Endothelial cell of umbilical vein (primary cell): Measurements from ENCODE around the gene ARHGAP9. TPM values are rescaled to one million over a fixed set of nuclear protein-coding genes. Genes with fewer than 3 reads are reported as not detected.

Experiments used
- BruUV-seq: library from RNA; stranded (reverse); fragments of 400-500 nt; replicated peaks from 2 replicates; lab custom pipeline; 2021; lab: Mats Ljungman, UMichigan
- CTCF ChIA-PET: fragments of 300-600, 350-600 bp; sonication (Branson Sonifier 250); formaldehyde crosslinking; loops from one replicate; lab custom pipeline; 2021; ENCODE audit warnings: antibody characterized with exemption, inconsistent platforms; lab: Charles Lee
- POLR2A ChIA-PET: fragments of 300-600, 350-600 bp; sonication (Branson Sonifier 250); formaldehyde crosslinking; loops from one replicate; lab custom pipeline; 2021; ENCODE audit warnings: antibody characterized with exemption, inconsistent platforms; lab: Charles Lee
- DNase-seq: peaks from one replicate; pipeline ENCODE4 v3.0.0-alpha.2; 2011; ENCODE audit warnings: low read depth, low spot score
- FAIRE-seq: peaks from 2 replicates; lab custom pipeline; 2011; peaks lifted over from hg19 to GRCh38; lab: Jason Lieb, UNC
- H2AFZ ChIP-seq: 2 replicates; pipeline ENCODE4 v1.6.0; 2012; ENCODE audit warnings: low read depth, low read length, control low read depth, inconsistent platforms
- H3K27ac ChIP-seq: 2 replicates; pipeline ENCODE4 v1.5.1; 2011; ENCODE audit warnings: low read depth, mild to moderate bottlenecking, control low read depth, low read length, moderate library complexity; ENCODE audit not compliant: insufficient read depth
- H3K27me3 ChIP-seq, 2 experiments: 2 replicates each; pipeline versions ENCODE4 v1.6.0 to v1.6.1; 2011; ENCODE audit warnings: low read length in 2 of 2, mixed read lengths in 1 of 2; ENCODE audit not compliant: control insufficient read depth in 2 of 2, insufficient read depth in 2 of 2
- H3K36me3 ChIP-seq, 2 experiments: 2 replicates in 1 of 2; 3 replicates in 1 of 2; pipeline ENCODE4 v1.5.1; 2011; ENCODE audit warnings: low read length in 2 of 2, mild to moderate bottlenecking in 1 of 2, moderate library complexity in 1 of 2; ENCODE audit not compliant: control insufficient read depth in 2 of 2, insufficient read depth in 2 of 2; ENCODE audit errors: extremely low read depth in 1 of 2
- H3K4me1 ChIP-seq: 3 replicates; pipeline ENCODE4 v1.5.1; 2011; ENCODE audit warnings: mild to moderate bottlenecking, low read length; ENCODE audit not compliant: control insufficient read depth, insufficient read depth; ENCODE audit errors: extremely low read depth
- H3K4me2 ChIP-seq: 2 replicates; pipeline ENCODE4 v1.6.1; 2011; ENCODE audit warnings: low read length, control low read depth, mixed read lengths; ENCODE audit not compliant: insufficient read depth
- H3K4me3 ChIP-seq, 3 experiments: fragments of 200-600 bp in 1 of 3; sonication (generic), shearing (Covaris generic) in 1 of 3; replicated peaks in 1 of 3; 2 replicates each; pipeline ENCODE4 v1.5.1; 2011 to 2016; ENCODE audit warnings: control low read depth in 3 of 3, low read length in 3 of 3, mild to moderate bottlenecking in 2 of 3, inconsistent platforms in 1 of 3, low read depth in 1 of 3, moderate library complexity in 1 of 3; ENCODE audit not compliant: insufficient read depth in 1 of 3
- H3K79me2 ChIP-seq: 2 replicates; pipeline ENCODE4 v1.6.0; 2012; ENCODE audit warnings: low read length, inconsistent platforms; ENCODE audit not compliant: control insufficient read depth, insufficient read depth
- H3K9ac ChIP-seq: replicated peaks from 2 replicates; pipeline ENCODE3; 2011; ENCODE audit warnings: low read length, control low read depth; ENCODE audit not compliant: insufficient read depth; ENCODE audit errors: extremely low read depth
- H3K9me1 ChIP-seq: replicated peaks from 3 replicates; pipeline ENCODE4 v1.6.0; 2011; ENCODE audit warnings: mild to moderate bottlenecking, low read length; ENCODE audit not compliant: control insufficient read depth, insufficient read depth; ENCODE audit errors: extremely low read depth
- H3K9me3 ChIP-seq: replicated peaks from 2 replicates; pipeline ENCODE4 v1.5.1; 2012; ENCODE audit warnings: low read length, inconsistent platforms; ENCODE audit not compliant: control insufficient read depth, insufficient read depth
- H4K20me1 ChIP-seq: replicated peaks from 2 replicates; pipeline ENCODE3; 2011; ENCODE audit warnings: mild to moderate bottlenecking, low read length; ENCODE audit not compliant: control insufficient read depth, insufficient read depth; ENCODE audit errors: extremely low read depth
- FOS ChIP-seq: IDR thresholded peaks from 2 replicates; pipeline ENCODE4 v1.6.1; 2011; ENCODE audit warnings: mild to moderate bottlenecking, low read length, moderate library complexity, borderline replicate concordance; ENCODE audit not compliant: insufficient read depth
- GATA2 ChIP-seq: IDR thresholded peaks from 2 replicates; pipeline ENCODE4 v1.7.0; 2011; ENCODE audit warnings: low read depth, mild to moderate bottlenecking, moderate library complexity, mixed read lengths, low read length; ENCODE audit not compliant: insufficient read length, insufficient read depth
- JUN ChIP-seq: IDR thresholded peaks from 2 replicates; pipeline ENCODE4 v1.6.1; 2011; ENCODE audit warnings: borderline replicate concordance, low read depth; ENCODE audit not compliant: insufficient read length, insufficient read depth
- MAX ChIP-seq: IDR thresholded peaks from 2 replicates; pipeline ENCODE4 v1.6.1; 2011; ENCODE audit not compliant: insufficient read depth, insufficient read length
- MYC ChIP-seq: IDR thresholded peaks from one replicate; pipeline ENCODE4 v1.6.1; 2011; ENCODE audit warnings: mild to moderate bottlenecking, low read depth, low read length
- POLR2A ChIP-seq: IDR thresholded peaks from 2 replicates; pipeline ENCODE4 v1.6.1; 2012; ENCODE audit warnings: low read depth, mild to moderate bottlenecking, control low read depth, low read length
- dilution Hi-C: fragments of 300-500 bp; cut with MboI; formaldehyde crosslinking; loops from one replicate; pipeline ENCODE4 v1.15.0; 2019; ENCODE audit warnings: low sequenced_read_pairs; ENCODE audit not compliant: extremely low pct_ligation_motif_present
- intact Hi-C: fragments of 100-400 bp; cut with micrococcal nuclease; formaldehyde crosslinking; loops from one replicate; pipeline ENCODE4 v1.10.0; 2022
- polyA plus RNA-seq, 4 experiments: library from polyadenylated mRNA; depleted of rRNA in 3 of 4; stranded (reverse) in 3 of 4; unstranded in 1 of 4; fragments of >200 nt; gene quantifications; 2 replicates each; pipeline versions ENCODE4 v1.2.1 to v1.2.3, GENCODE V29; 2011 to 2012; ENCODE audit warnings: missing spikeins in 1 of 4
- total RNA-seq: library from RNA; stranded (reverse); gene quantifications from 2 replicates; pipeline ENCODE4 v1.2.3, GENCODE V29; 2021
- TF ChIP-seq, protein P1 (sequence below), 2 donors: IDR thresholded peaks; 1 replicate in 1 of 2; 2 replicates in 1 of 2; pipeline ENCODE4 v1.5.1; 2011; ENCODE audit warnings: low read length in 2 of 2, mild to moderate bottlenecking in 2 of 2, moderate library complexity in 2 of 2, control low read depth in 1 of 2, inconsistent platforms in 1 of 2, low read depth in 1 of 2; ENCODE audit not compliant: insufficient read depth in 1 of 2; ENCODE audit errors: extremely low read depth in 1 of 2

Gene ARHGAP9
- total and polyA plus RNA-seq, 2 donors (not counting 3 experiments of a cell fraction or from before 2014, with no cell fraction given): 0.25 to 0.38 TPM

- dilution Hi-C loops: no loop called here
- peaks cover 5 to 10% of the 10 kb centered on the region in 2 experiments for H3K27me3 ChIP-seq
- H2AFZ ChIP-seq: no peak overlapping the region
- no peak overlapping the region for H3K9ac ChIP-seq
- TF ChIP-seq, protein P1, sequence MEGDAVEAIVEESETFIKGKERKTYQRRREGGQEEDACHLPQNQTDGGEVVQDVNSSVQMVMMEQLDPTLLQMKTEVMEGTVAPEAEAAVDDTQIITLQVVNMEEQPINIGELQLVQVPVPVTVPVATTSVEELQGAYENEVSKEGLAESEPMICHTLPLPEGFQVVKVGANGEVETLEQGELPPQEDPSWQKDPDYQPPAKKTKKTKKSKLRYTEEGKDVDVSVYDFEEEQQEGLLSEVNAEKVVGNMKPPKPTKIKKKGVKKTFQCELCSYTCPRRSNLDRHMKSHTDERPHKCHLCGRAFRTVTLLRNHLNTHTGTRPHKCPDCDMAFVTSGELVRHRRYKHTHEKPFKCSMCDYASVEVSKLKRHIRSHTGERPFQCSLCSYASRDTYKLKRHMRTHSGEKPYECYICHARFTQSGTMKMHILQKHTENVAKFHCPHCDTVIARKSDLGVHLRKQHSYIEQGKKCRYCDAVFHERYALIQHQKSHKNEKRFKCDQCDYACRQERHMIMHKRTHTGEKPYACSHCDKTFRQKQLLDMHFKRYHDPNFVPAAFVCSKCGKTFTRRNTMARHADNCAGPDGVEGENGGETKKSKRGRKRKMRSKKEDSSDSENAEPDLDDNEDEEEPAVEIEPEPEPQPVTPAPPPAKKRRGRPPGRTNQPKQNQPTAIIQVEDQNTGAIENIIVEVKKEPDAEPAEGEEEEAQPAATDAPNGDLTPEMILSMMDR (IDR thresholded peaks at IDR 0.05; ENCODE audit: extremely low read depth in 1 of 2, insufficient read depth in 1 of 2, low read depth in 1 of 2, low read length in 2 of 2): no peak
- no peak for TF ChIP-seq MAX
- TF ChIP-seq POLR2A: no peak
- TF ChIP-seq JUN: no peak
- TF ChIP-seq GATA2: no peak
- TF ChIP-seq MYC: no peak
- TF ChIP-seq FOS: no peak
- no peak overlapping the region for H3K27ac ChIP-seq
- FAIRE-seq: no peak
- no TSS peak for BruUV-seq
- POLR2A ChIA-PET: interaction anchor here (0.6 kb wide), 1 partner anchor 147 kb away, joined by 4 read pairs; no protein-coding TSS in a partner anchor
- no peaks in the 10 kb centered on the region for H3K36me3 ChIP-seq
- H3K4me1 ChIP-seq: peaks cover 14% of the 10 kb centered on the region
- CTCF ChIA-PET: no interaction called here
- H4K20me1 ChIP-seq: no peaks in the 10 kb centered on the region
- no peak for DNase-seq
- intact Hi-C loops: no loop called here
- no peaks in the 10 kb centered on the region for H3K9me3 ChIP-seq
- H3K79me2 ChIP-seq: no peaks in the 10 kb centered on the region
- H3K4me2 ChIP-seq: no peak overlapping the region
- no peak overlapping the region for H3K4me3 ChIP-seq
- H3K9me1 ChIP-seq: no peaks in the 10 kb centered on the region
Observed at GRCh38 chr12:57460841-57461275, 18.8 kb downstream of the ARHGAP9 start.
